Cardiac fibroblast (primary cell): ENCODE results near the gene EME1.
"Not testable (repeated sequence)": the region's sequence is repeated elsewhere in the genome, so short reads cannot be mapped to it uniquely, and the experiment has no call there.

ENCODE experiments used
- DNase-seq, 2 donors: peaks; one replicate each; pipeline versions ENCODE4 v3.0.0 to v3.0.0-alpha.2; 2010; ENCODE audit warnings: low read depth in 2 of 2
- H3K4me3 ChIP-seq, 2 donors: replicated peaks in 1 of 2; 1 replicate in 1 of 2; 2 replicates in 1 of 2; pipeline ENCODE4 v1.5.1; 2011; ENCODE audit warnings: low read depth in 2 of 2, low read length in 2 of 2, mild to moderate bottlenecking in 2 of 2, moderate library complexity in 1 of 2
- CTCF ChIP-seq: IDR thresholded peaks from one replicate; pipeline ENCODE4 v1.5.1; 2011; ENCODE audit warnings: low read depth, mild to moderate bottlenecking, low read length, inconsistent platforms

Gene EME1

GRCh38 chr17:50407921-50408320 is 34.9 kb downstream of the EME1 start:
- TF ChIP-seq CTCF, result no peak
- no peak for DNase-seq
- H3K4me3 ChIP-seq, result no peak overlapping the region

GRCh38 chr17:50412188-50412732 is 39.2 kb downstream of the EME1 start:
- TF ChIP-seq CTCF, result no peak
- H3K4me3 ChIP-seq, result no peak overlapping the region
- DNase-seq, result no peak

GRCh38 chr17:50414808-50415207 is 41.8 kb downstream of the EME1 start:
- no peak for TF ChIP-seq CTCF
- DNase-seq, result peak in 1 of 2 donors; percentile 59
- no peak overlapping the region for H3K4me3 ChIP-seq

GRCh38 chr17:50419577-50419976 is 46.5 kb downstream of the EME1 start:
- not testable (repeated sequence) for H3K4me3 ChIP-seq, DNase-seq

- no peak overlapping the region for H3K4me3 ChIP-seq
- no peak for TF ChIP-seq CTCF
- peak; percentile 56 to 60 for DNase-seq
These were observed 47.5 kb downstream of the EME1 start for GRCh38 chr17:50420419-50421112.

GRCh38 chr17:50421308-50422051 is 48.5 kb downstream of the EME1 start:
- peak overlapping the region in 1 of 2 donors; percentile 14 for H3K4me3 ChIP-seq
- no peak for TF ChIP-seq CTCF
- DNase-seq, result peak; percentile 22 to 52

- no peak for DNase-seq
- H3K4me3 ChIP-seq, result no peak overlapping the region
- no peak for TF ChIP-seq CTCF
These were observed 49.7 kb downstream of the EME1 start for GRCh38 chr17:50422738-50423137.
